Measurements from ENCODE around the gene PPFIA1.

PPFIA1 gene

DNA sequence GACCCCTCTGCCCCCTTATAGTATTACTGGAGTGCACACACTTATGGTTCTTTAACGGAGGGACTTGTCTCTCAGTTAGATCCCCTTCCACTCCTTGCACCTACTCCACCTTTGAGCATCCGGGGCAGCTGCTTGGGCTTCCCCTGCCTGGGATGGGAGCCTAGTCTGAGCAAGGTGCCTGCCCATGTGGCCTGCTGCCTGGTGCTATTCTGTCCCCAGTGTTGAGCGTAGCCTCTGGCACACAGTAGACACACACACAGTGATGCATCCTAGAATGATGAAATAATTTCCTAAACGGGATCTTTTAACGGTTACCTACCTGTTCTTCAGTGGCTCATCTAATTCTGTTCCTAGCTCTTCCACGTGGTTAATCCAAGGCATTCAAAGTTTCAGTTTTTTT lies 22.4 kb downstream of the PPFIA1 start:
- TF ChIP-seq RAD21 (IDR thresholded peaks at IDR 0.05; ENCODE audit: low read depth): no peak
- no peak for TF ChIP-seq NFIC (IDR thresholded peaks at IDR 0.05)
- no peak for TF ChIP-seq MAX (IDR thresholded peaks at IDR 0.05)
- TF ChIP-seq EP300 (IDR thresholded peaks at IDR 0.05; ENCODE audit: borderline replicate concordance): no peak
- TF ChIP-seq ZBTB7A (IDR thresholded peaks at IDR 0.05; ENCODE audit: low read depth): no peak
- TF ChIP-seq CREB1 (IDR thresholded peaks at IDR 0.05; ENCODE audit: low read depth): no peak
- TF ChIP-seq YY1 (IDR thresholded peaks at IDR 0.05; ENCODE audit: low read depth): no peak
- TF ChIP-seq TEAD4 (IDR thresholded peaks at IDR 0.05): no peak
- TF ChIP-seq, protein P1, sequence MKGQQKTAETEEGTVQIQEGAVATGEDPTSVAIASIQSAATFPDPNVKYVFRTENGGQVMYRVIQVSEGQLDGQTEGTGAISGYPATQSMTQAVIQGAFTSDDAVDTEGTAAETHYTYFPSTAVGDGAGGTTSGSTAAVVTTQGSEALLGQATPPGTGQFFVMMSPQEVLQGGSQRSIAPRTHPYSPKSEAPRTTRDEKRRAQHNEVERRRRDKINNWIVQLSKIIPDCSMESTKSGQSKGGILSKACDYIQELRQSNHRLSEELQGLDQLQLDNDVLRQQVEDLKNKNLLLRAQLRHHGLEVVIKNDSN (IDR thresholded peaks at IDR 0.05): no peak
- TF ChIP-seq CEBPB (IDR thresholded peaks at IDR 0.05): no peak
- no peak for TF ChIP-seq TAF1 (IDR thresholded peaks at IDR 0.05; ENCODE audit: low read depth)
- no peak for TF ChIP-seq FOXM1 (IDR thresholded peaks at IDR 0.05; ENCODE audit: borderline replicate concordance, low read depth)
- no peak for TF ChIP-seq TCF12 (IDR thresholded peaks at IDR 0.05; ENCODE audit: low read depth)
- TF ChIP-seq, protein P2, sequence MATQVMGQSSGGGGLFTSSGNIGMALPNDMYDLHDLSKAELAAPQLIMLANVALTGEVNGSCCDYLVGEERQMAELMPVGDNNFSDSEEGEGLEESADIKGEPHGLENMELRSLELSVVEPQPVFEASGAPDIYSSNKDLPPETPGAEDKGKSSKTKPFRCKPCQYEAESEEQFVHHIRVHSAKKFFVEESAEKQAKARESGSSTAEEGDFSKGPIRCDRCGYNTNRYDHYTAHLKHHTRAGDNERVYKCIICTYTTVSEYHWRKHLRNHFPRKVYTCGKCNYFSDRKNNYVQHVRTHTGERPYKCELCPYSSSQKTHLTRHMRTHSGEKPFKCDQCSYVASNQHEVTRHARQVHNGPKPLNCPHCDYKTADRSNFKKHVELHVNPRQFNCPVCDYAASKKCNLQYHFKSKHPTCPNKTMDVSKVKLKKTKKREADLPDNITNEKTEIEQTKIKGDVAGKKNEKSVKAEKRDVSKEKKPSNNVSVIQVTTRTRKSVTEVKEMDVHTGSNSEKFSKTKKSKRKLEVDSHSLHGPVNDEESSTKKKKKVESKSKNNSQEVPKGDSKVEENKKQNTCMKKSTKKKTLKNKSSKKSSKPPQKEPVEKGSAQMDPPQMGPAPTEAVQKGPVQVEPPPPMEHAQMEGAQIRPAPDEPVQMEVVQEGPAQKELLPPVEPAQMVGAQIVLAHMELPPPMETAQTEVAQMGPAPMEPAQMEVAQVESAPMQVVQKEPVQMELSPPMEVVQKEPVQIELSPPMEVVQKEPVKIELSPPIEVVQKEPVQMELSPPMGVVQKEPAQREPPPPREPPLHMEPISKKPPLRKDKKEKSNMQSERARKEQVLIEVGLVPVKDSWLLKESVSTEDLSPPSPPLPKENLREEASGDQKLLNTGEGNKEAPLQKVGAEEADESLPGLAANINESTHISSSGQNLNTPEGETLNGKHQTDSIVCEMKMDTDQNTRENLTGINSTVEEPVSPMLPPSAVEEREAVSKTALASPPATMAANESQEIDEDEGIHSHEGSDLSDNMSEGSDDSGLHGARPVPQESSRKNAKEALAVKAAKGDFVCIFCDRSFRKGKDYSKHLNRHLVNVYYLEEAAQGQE (IDR thresholded peaks at IDR 0.05; ENCODE audit: low read depth): no peak
- TF ChIP-seq EGR1 (IDR thresholded peaks at IDR 0.05): no peak

GRCh38 chr11:70296681-70297080 lies 26.2 kb downstream of the PPFIA1 start:
- TF ChIP-seq MAX (IDR thresholded peaks at IDR 0.05): no peak
- no peak for TF ChIP-seq TAF1 (IDR thresholded peaks at IDR 0.05; ENCODE audit: low read depth)
- no peak for TF ChIP-seq CEBPB (IDR thresholded peaks at IDR 0.05)
- TF ChIP-seq, protein P1 (IDR thresholded peaks at IDR 0.05): no peak
- TF ChIP-seq EGR1 (IDR thresholded peaks at IDR 0.05): no peak
- TF ChIP-seq EP300 (IDR thresholded peaks at IDR 0.05; ENCODE audit: borderline replicate concordance): no peak
- no peak for TF ChIP-seq CREB1 (IDR thresholded peaks at IDR 0.05; ENCODE audit: low read depth)
- TF ChIP-seq TCF12 (IDR thresholded peaks at IDR 0.05; ENCODE audit: low read depth): no peak
- no peak for TF ChIP-seq TEAD4 (IDR thresholded peaks at IDR 0.05)
- no peak for TF ChIP-seq ZBTB7A (IDR thresholded peaks at IDR 0.05; ENCODE audit: low read depth)
- TF ChIP-seq NFIC (IDR thresholded peaks at IDR 0.05): no peak
- TF ChIP-seq FOXM1 (IDR thresholded peaks at IDR 0.05; ENCODE audit: borderline replicate concordance, low read depth): no peak
- TF ChIP-seq, protein P2 (IDR thresholded peaks at IDR 0.05; ENCODE audit: low read depth): no peak
- TF ChIP-seq YY1 (IDR thresholded peaks at IDR 0.05; ENCODE audit: low read depth): no peak
- no peak for TF ChIP-seq RAD21 (IDR thresholded peaks at IDR 0.05; ENCODE audit: low read depth)

- no peak for TF ChIP-seq YY1 (IDR thresholded peaks at IDR 0.05; ENCODE audit: low read depth)
- TF ChIP-seq MAX (IDR thresholded peaks at IDR 0.05): no peak
Measured at GRCh38 chr11:70297341-70297740, 26.9 kb downstream of the PPFIA1 start.

- no peak for TF ChIP-seq MAX (IDR thresholded peaks at IDR 0.05)
- no peak for TF ChIP-seq TCF12 (IDR thresholded peaks at IDR 0.05; ENCODE audit: low read depth)
- no peak for TF ChIP-seq CEBPB (IDR thresholded peaks at IDR 0.05)
- TF ChIP-seq CREB1 (IDR thresholded peaks at IDR 0.05; ENCODE audit: low read depth): no peak
- TF ChIP-seq, protein P1 (IDR thresholded peaks at IDR 0.05): no peak
- no peak for TF ChIP-seq TAF1 (IDR thresholded peaks at IDR 0.05; ENCODE audit: low read depth)
- TF ChIP-seq NFIC (IDR thresholded peaks at IDR 0.05): no peak
- no peak for TF ChIP-seq EGR1 (IDR thresholded peaks at IDR 0.05)
- TF ChIP-seq TEAD4 (IDR thresholded peaks at IDR 0.05): no peak
- TF ChIP-seq ZBTB7A (IDR thresholded peaks at IDR 0.05; ENCODE audit: low read depth): no peak
- TF ChIP-seq FOXM1 (IDR thresholded peaks at IDR 0.05; ENCODE audit: borderline replicate concordance, low read depth): no peak
- TF ChIP-seq YY1 (IDR thresholded peaks at IDR 0.05; ENCODE audit: low read depth): no peak
- TF ChIP-seq, protein P2 (IDR thresholded peaks at IDR 0.05; ENCODE audit: low read depth): no peak
- TF ChIP-seq EP300 (IDR thresholded peaks at IDR 0.05; ENCODE audit: borderline replicate concordance): no peak
Measured at GRCh38 chr11:70298243-70298915, 27.9 kb downstream of the PPFIA1 start.
